ENCODE data around the gene RAI14.

RAI14 gene

GRCh38 chr5:34656001-34656699, at the start of gene RAI14:
Gene RAI14, plus strand, starts transcription at chr5:34656328. Its CDS starts 30,592 bp downstream, at chr5:34686920.
- no peaks in the 10 kb centered on the region for H3K27me3 ChIP-seq (ENCODE audit: control insufficient read depth, low read length)
- H4K20me1 ChIP-seq (ENCODE audit: control insufficient read depth, insufficient read depth, low read depth, low read length), result no peaks in the 10 kb centered on the region
- H3K36me3 ChIP-seq (ENCODE audit: control insufficient read depth, low read length), result no peaks in the 10 kb centered on the region
- no peaks in the 10 kb centered on the region for H3K4me1 ChIP-seq (ENCODE audit: control insufficient read depth, low read length)
- H3K4me3 ChIP-seq (ENCODE audit: low read length), result no peak within 1 kb of the TSS
- no peaks in the 10 kb centered on the region for H3K79me2 ChIP-seq (ENCODE audit: control insufficient read depth, low read length)
- H3K9me2 ChIP-seq (replicated peaks; ENCODE audit: control insufficient read depth, low read length), result no peaks in the 10 kb centered on the region
- no peaks in the 10 kb centered on the region for H3K9me3 ChIP-seq (ENCODE audit: control insufficient read depth, insufficient read depth, low read length)
- no peaks in the 10 kb centered on the region for H3F3A ChIP-seq (ENCODE audit: control insufficient read depth, insufficient read depth)
- H3K4me2 ChIP-seq (ENCODE audit: low read length), result no peak within 1 kb of the TSS
- H3K27ac ChIP-seq (ENCODE audit: low read depth, low read length), result no peak within 1 kb of the TSS
- TF ChIP-seq, protein P1, sequence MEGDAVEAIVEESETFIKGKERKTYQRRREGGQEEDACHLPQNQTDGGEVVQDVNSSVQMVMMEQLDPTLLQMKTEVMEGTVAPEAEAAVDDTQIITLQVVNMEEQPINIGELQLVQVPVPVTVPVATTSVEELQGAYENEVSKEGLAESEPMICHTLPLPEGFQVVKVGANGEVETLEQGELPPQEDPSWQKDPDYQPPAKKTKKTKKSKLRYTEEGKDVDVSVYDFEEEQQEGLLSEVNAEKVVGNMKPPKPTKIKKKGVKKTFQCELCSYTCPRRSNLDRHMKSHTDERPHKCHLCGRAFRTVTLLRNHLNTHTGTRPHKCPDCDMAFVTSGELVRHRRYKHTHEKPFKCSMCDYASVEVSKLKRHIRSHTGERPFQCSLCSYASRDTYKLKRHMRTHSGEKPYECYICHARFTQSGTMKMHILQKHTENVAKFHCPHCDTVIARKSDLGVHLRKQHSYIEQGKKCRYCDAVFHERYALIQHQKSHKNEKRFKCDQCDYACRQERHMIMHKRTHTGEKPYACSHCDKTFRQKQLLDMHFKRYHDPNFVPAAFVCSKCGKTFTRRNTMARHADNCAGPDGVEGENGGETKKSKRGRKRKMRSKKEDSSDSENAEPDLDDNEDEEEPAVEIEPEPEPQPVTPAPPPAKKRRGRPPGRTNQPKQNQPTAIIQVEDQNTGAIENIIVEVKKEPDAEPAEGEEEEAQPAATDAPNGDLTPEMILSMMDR (IDR thresholded peaks at IDR 0.05; ENCODE audit: low read depth, low read length, poor library complexity, severe bottlenecking), result no peak
- no peak for TF ChIP-seq EZH2phosphoT487 (IDR thresholded peaks at IDR 0.05; ENCODE audit: borderline replicate concordance, low read length)

GRCh38 chr5:34608368-34608767, 47.8 kb upstream of the RAI14 start:
- TF ChIP-seq, protein P1 (IDR thresholded peaks at IDR 0.05; ENCODE audit: low read depth, low read length, poor library complexity, severe bottlenecking), result no peak
- no peak for TF ChIP-seq EZH2phosphoT487 (IDR thresholded peaks at IDR 0.05; ENCODE audit: borderline replicate concordance, low read length)
- no peaks in the 10 kb centered on the region for H3K27me3 ChIP-seq (ENCODE audit: control insufficient read depth, low read length)
- no peaks in the 10 kb centered on the region for H3K4me1 ChIP-seq (ENCODE audit: control insufficient read depth, low read length)
- no peaks in the 10 kb centered on the region for H3F3A ChIP-seq (ENCODE audit: control insufficient read depth, insufficient read depth)
- no peak overlapping the region for H3K4me3 ChIP-seq (ENCODE audit: low read length)
- H3K4me2 ChIP-seq (ENCODE audit: low read length), result no peak overlapping the region
- no peaks in the 10 kb centered on the region for H3K36me3 ChIP-seq (ENCODE audit: control insufficient read depth, low read length)
- no peaks in the 10 kb centered on the region for H4K20me1 ChIP-seq (ENCODE audit: control insufficient read depth, insufficient read depth, low read depth, low read length)
- no peaks in the 10 kb centered on the region for H3K79me2 ChIP-seq (ENCODE audit: control insufficient read depth, low read length)
- H3K9me2 ChIP-seq (replicated peaks; ENCODE audit: control insufficient read depth, low read length), result no peaks in the 10 kb centered on the region
- no peaks in the 10 kb centered on the region for H3K9me3 ChIP-seq (ENCODE audit: control insufficient read depth, insufficient read depth, low read length)
- no peak overlapping the region for H3K27ac ChIP-seq (ENCODE audit: low read depth, low read length)

DNA sequence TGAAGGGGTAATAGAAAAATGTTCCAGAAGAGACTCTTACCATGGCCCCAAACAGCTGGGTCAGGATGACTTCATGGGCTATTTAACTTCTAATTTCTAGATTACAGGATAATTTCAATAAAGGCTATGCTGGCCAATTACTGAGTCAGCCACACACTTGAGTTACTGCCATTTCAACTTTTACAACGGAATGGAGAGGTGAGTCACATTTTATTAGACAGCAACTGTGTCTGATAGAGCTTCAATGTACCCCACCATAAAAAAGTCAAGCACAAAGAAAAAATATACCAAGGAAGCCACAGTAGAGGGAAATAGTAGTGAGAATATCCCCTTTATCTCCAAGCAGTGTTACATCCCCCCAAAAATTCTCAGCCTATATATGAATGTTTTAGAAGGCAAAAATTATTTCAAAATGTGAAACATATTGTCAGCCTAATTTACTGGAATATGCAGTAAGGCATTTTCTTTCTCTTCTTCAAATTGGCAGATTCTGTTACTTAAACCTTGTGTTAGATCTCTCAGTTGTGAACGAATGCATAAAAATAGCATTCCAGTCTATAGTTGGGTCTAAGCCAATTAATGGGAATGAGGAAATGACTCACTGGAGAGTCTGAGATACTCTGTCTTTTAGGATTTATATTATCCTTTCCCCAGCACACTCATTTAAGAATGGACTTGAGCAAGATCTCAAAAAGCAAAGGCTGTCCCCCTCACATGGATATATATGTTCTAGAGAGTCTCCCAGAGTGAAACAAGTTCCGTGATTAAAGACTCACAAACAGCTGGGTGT, 47.1 kb upstream of the RAI14 start:
- H3K9me3 ChIP-seq (ENCODE audit: control insufficient read depth, insufficient read depth, low read length), result no peaks in the 10 kb centered on the region
- H3F3A ChIP-seq (ENCODE audit: control insufficient read depth, insufficient read depth), result no peaks in the 10 kb centered on the region
- H3K4me1 ChIP-seq (ENCODE audit: control insufficient read depth, low read length), result no peaks in the 10 kb centered on the region
- no peaks in the 10 kb centered on the region for H3K36me3 ChIP-seq (ENCODE audit: control insufficient read depth, low read length)
- H3K4me2 ChIP-seq (ENCODE audit: low read length), result no peak overlapping the region
- H3K27me3 ChIP-seq (ENCODE audit: control insufficient read depth, low read length), result no peaks in the 10 kb centered on the region
- H3K9me2 ChIP-seq (replicated peaks; ENCODE audit: control insufficient read depth, low read length), result no peaks in the 10 kb centered on the region
- H3K4me3 ChIP-seq (ENCODE audit: low read length), result no peak overlapping the region
- no peaks in the 10 kb centered on the region for H3K79me2 ChIP-seq (ENCODE audit: control insufficient read depth, low read length)
- TF ChIP-seq, protein P1 (IDR thresholded peaks at IDR 0.05; ENCODE audit: low read depth, low read length, poor library complexity, severe bottlenecking), result no peak
- TF ChIP-seq EZH2phosphoT487 (IDR thresholded peaks at IDR 0.05; ENCODE audit: borderline replicate concordance, low read length), result no peak
- no peaks in the 10 kb centered on the region for H4K20me1 ChIP-seq (ENCODE audit: control insufficient read depth, insufficient read depth, low read depth, low read length)
- H3K27ac ChIP-seq (ENCODE audit: low read depth, low read length), result no peak overlapping the region
